H9 (cell line): ENCODE results near the gene SCRN2. TPM values are rescaled to one million over a fixed set of nuclear protein-coding genes. Genes with fewer than 3 reads are reported as not detected.
A peak's percentile ranks its signal among the peaks of the same experiment; 100 is the strongest.

ENCODE experiments used
- DNase-seq: peaks from one replicate; pipeline ENCODE4 v3.0.0-alpha.2; 2017
- H2AFZ ChIP-seq: one replicate; pipeline ENCODE4 v1.6.1; 2013; ENCODE audit warnings: mild to moderate bottlenecking, low read length, control low read depth, moderate library complexity
- H2AK5ac ChIP-seq: 2 replicates; pipeline ENCODE4 v1.6.1; 2013; ENCODE audit warnings: low read length, control low read depth, mixed read lengths; ENCODE audit not compliant: insufficient read length
- H2BK120ac ChIP-seq: one replicate; pipeline ENCODE4 v1.6.1; 2013; ENCODE audit warnings: low read depth, mild to moderate bottlenecking, low read length, control low read depth, inconsistent platforms; ENCODE audit not compliant: poor library complexity, severe bottlenecking
- H2BK12ac ChIP-seq: 2 replicates; pipeline ENCODE4 v1.6.1; 2013; ENCODE audit warnings: low read length, control low read depth, mixed read lengths, low read depth; ENCODE audit not compliant: insufficient read length
- H2BK15ac ChIP-seq: 2 replicates; pipeline ENCODE4 v1.6.1; 2013; ENCODE audit warnings: low read depth, low read length, control low read depth
- H2BK20ac ChIP-seq: one replicate; pipeline ENCODE4 v1.6.1; 2013; ENCODE audit warnings: low read depth, mild to moderate bottlenecking, low read length, control low read depth, inconsistent platforms; ENCODE audit not compliant: poor library complexity, severe bottlenecking
- H2BK5ac ChIP-seq: 2 replicates; pipeline ENCODE4 v1.6.1; 2013; ENCODE audit warnings: low read length, control low read depth, mixed read lengths; ENCODE audit not compliant: insufficient read length
- H3K14ac ChIP-seq: 2 replicates; pipeline ENCODE4 v1.6.1; 2013; ENCODE audit warnings: low read length, control low read depth; ENCODE audit not compliant: insufficient read depth
- H3K18ac ChIP-seq: 2 replicates; pipeline ENCODE4 v1.6.1; 2013; ENCODE audit warnings: low read depth, mild to moderate bottlenecking, mixed read lengths, low read length, control low read depth; ENCODE audit not compliant: insufficient read length
- H3K23ac ChIP-seq: 2 replicates; pipeline ENCODE4 v1.6.1; 2013; ENCODE audit warnings: low read length, control low read depth, mixed read lengths, low read depth; ENCODE audit not compliant: insufficient read length
- H3K23me2 ChIP-seq: 2 replicates; pipeline ENCODE4 v1.6.1; 2013; ENCODE audit warnings: low read depth, mild to moderate bottlenecking, mixed read lengths, low read length, control low read depth; ENCODE audit not compliant: insufficient read length, poor library complexity, severe bottlenecking
- H3K27ac ChIP-seq: 2 replicates; pipeline ENCODE4 v1.5.1; 2013; ENCODE audit warnings: low read length, control low read depth, mixed read lengths, low read depth; ENCODE audit not compliant: insufficient read length
- H3K27me3 ChIP-seq: 2 replicates; pipeline ENCODE4 v1.6.1; 2013; ENCODE audit warnings: low read length, control low read depth, inconsistent platforms; ENCODE audit not compliant: insufficient read depth
- H3K4ac ChIP-seq: 2 replicates; pipeline ENCODE4 v1.6.1; 2013; ENCODE audit warnings: low read depth, mild to moderate bottlenecking, control low read depth, inconsistent platforms, low read length, moderate library complexity
- H3K4me1 ChIP-seq: 2 replicates; pipeline ENCODE4 v1.6.1; 2013; ENCODE audit warnings: low read length, control low read depth, inconsistent platforms; ENCODE audit not compliant: insufficient read depth
- H3K4me2 ChIP-seq: 2 replicates; pipeline ENCODE4 v1.6.1; 2013; ENCODE audit warnings: low read length, control low read depth, mixed read lengths; ENCODE audit not compliant: insufficient read length, insufficient read depth
- H3K56ac ChIP-seq: 2 replicates; pipeline ENCODE4 v1.6.1; 2013; ENCODE audit warnings: low read depth, mild to moderate bottlenecking, mixed read lengths, low read length, control low read depth; ENCODE audit not compliant: insufficient read length
- H3K79me1 ChIP-seq: 2 replicates; pipeline ENCODE4 v1.6.1; 2013; ENCODE audit warnings: low read depth, mild to moderate bottlenecking, moderate library complexity, low read length, control low read depth, inconsistent platforms; ENCODE audit not compliant: insufficient read depth, poor library complexity, severe bottlenecking
- H3K79me2 ChIP-seq: 2 replicates; pipeline ENCODE4 v1.6.1; 2013; ENCODE audit warnings: low read length, control low read depth, inconsistent platforms; ENCODE audit not compliant: insufficient read depth
- H3K9ac ChIP-seq: 2 replicates; pipeline ENCODE4 v1.6.1; 2013; ENCODE audit warnings: low read length, control low read depth, mixed read lengths; ENCODE audit not compliant: insufficient read length; ENCODE audit errors: extremely low read depth
- H3K9me3 ChIP-seq: one replicate; pipeline ENCODE4 v1.6.1; 2013; ENCODE audit warnings: low read depth, low read length, inconsistent platforms; ENCODE audit not compliant: control insufficient read depth
- H3T11ph ChIP-seq: one replicate; pipeline ENCODE4 v1.6.1; 2013; ENCODE audit warnings: mild to moderate bottlenecking, low read length, control low read depth, inconsistent platforms
- H4K20me1 ChIP-seq: one replicate; pipeline ENCODE4 v1.6.1; 2013; ENCODE audit not compliant: control insufficient read depth, insufficient read length, insufficient read depth
- H4K5ac ChIP-seq: 2 replicates; pipeline ENCODE4 v1.6.1; 2013; ENCODE audit warnings: low read depth, mild to moderate bottlenecking, mixed read lengths, low read length, control low read depth; ENCODE audit not compliant: insufficient read length
- H4K8ac ChIP-seq: replicated peaks from 2 replicates; pipeline ENCODE4 v1.6.1; 2013; ENCODE audit warnings: low read length, control low read depth, mixed read lengths, low read depth; ENCODE audit not compliant: insufficient read length
- H4K91ac ChIP-seq: 2 replicates; pipeline ENCODE4 v1.6.1; 2013; ENCODE audit warnings: low read depth, mild to moderate bottlenecking, moderate library complexity, mixed read lengths, low read length, control low read depth; ENCODE audit not compliant: insufficient read length
- H3K27ac Mint-ChIP-seq, 3 experiments: 2 replicates in 2 of 3; 3 replicates in 1 of 3; pipeline ENCODE4 v1.8.0; 2020 to 2021; ENCODE audit warnings: mixed read lengths in 3 of 3, mild to moderate bottlenecking in 1 of 3, moderate library complexity in 1 of 3
- H3K27me3 Mint-ChIP-seq: 2 replicates; pipeline ENCODE4 v1.8.0; 2021; ENCODE audit warnings: low read depth, mild to moderate bottlenecking, moderate library complexity, mixed read lengths
- H3K36me3 Mint-ChIP-seq, 3 experiments: 2 replicates in 2 of 3; 3 replicates in 1 of 3; pipeline ENCODE4 v1.8.0; 2020 to 2021; ENCODE audit warnings: low read depth in 3 of 3, mixed read lengths in 3 of 3; ENCODE audit not compliant: insufficient read depth in 1 of 3
- H3K4me1 Mint-ChIP-seq, 2 experiments: 2 replicates each; pipeline ENCODE4 v1.8.0; 2020; ENCODE audit warnings: mixed read lengths in 2 of 2
- H3K4me3 Mint-ChIP-seq, 2 experiments: 2 replicates in 1 of 2; 3 replicates in 1 of 2; pipeline ENCODE4 v1.8.0; 2020 to 2021; ENCODE audit warnings: mild to moderate bottlenecking in 2 of 2, mixed read lengths in 2 of 2, moderate library complexity in 1 of 2
- H3K9me3 Mint-ChIP-seq, 2 experiments: 2 replicates in 1 of 2; 3 replicates in 1 of 2; pipeline ENCODE4 v1.8.0; 2020; ENCODE audit warnings: mild to moderate bottlenecking in 2 of 2, mixed read lengths in 2 of 2, moderate library complexity in 1 of 2
- CTCF ChIP-seq: fragments of 200-600 bp; sonication (generic); conservative IDR thresholded peaks from 3 replicates; pipeline ENCODE4 v1.8.0; 2021; ENCODE audit warnings: antibody characterized with exemption, mild to moderate bottlenecking
- WGBS: extraction: QIAGEN DNeasy Blood & Tissue Kit; methylation state at CpG from one replicate; pipeline ENCODE4 v1.1.7; 2013; ENCODE audit warnings: missing lambda C conversion rate, low lambda C conversion rate, mixed read lengths; ENCODE audit not compliant: insufficient read length; ENCODE audit errors: extremely low coverage; 5-methylcytosine and 5-hydroxymethylcytosine counted together
- total RNA-seq: library from RNA; stranded (reverse); gene quantifications from 2 replicates; pipeline ENCODE4 v1.2.1, GENCODE V29; 2021

Gene SCRN2
- total RNA-seq, 1 experiment from 2014 or later, result 34.0 TPM

- no peak overlapping the region for H2BK15ac ChIP-seq
- H2AK5ac ChIP-seq, result no peak overlapping the region
- Mint-ChIP-seq H3K4me1 (peaks cover 22 to 31% of the 10 kb centered on the region in 2 experiments), H3K9me3 (no peaks in the 10 kb centered on the region), H3K27me3 (peaks cover 72% of the 10 kb centered on the region), H3K27ac (no peak overlapping the region), H3K4me3 (no peak overlapping the region), H3K36me3 (no peaks in the 10 kb centered on the region)
- H3K9ac ChIP-seq, result no peak overlapping the region
- H2AFZ ChIP-seq, result no peak overlapping the region
- H3K79me1 ChIP-seq, result no peaks in the 10 kb centered on the region
- H4K20me1 ChIP-seq, result no peaks in the 10 kb centered on the region
- no peak overlapping the region for H4K91ac ChIP-seq
- H2BK120ac ChIP-seq, result no peak overlapping the region
- H3T11ph ChIP-seq, result no peak overlapping the region
- H2BK20ac ChIP-seq, result no peak overlapping the region
- H4K8ac ChIP-seq, result no peak overlapping the region
- no peaks in the 10 kb centered on the region for H3K9me3 ChIP-seq
- H3K4me1 ChIP-seq, result no peaks in the 10 kb centered on the region
- no peaks in the 10 kb centered on the region for H3K23me2 ChIP-seq
- no peak overlapping the region for H3K23ac ChIP-seq
- no peak overlapping the region for H3K27ac ChIP-seq
- H3K27me3 ChIP-seq, result peaks cover 19% of the 10 kb centered on the region
- no peak overlapping the region for H4K5ac ChIP-seq
- peak; percentile 68 for DNase-seq
- H2BK5ac ChIP-seq, result no peak overlapping the region
- no peak overlapping the region for H3K14ac ChIP-seq
- H3K4me2 ChIP-seq, result no peak overlapping the region
- no CpG with 5 or more reads among the region's 16 CpGs for WGBS
- H3K79me2 ChIP-seq, result no peaks in the 10 kb centered on the region
- no peak overlapping the region for H3K18ac ChIP-seq
- H3K56ac ChIP-seq, result no peak overlapping the region
- TF ChIP-seq CTCF, result no peak
- H2BK12ac ChIP-seq, result no peak overlapping the region
- no peak overlapping the region for H3K4ac ChIP-seq
Measured at GRCh38 chr17:47857551-47858455, 16.7 kb upstream of the SCRN2 start.
